HG02763 (cell line): ENCODE data around the gene TMEM54.

ENCODE experiments used
- ATAC-seq: cut with Tn5 transposase; IDR thresholded peaks from one replicate; pipeline ENCODE4 v1.9.1; 2021; ENCODE audit warnings: mild to moderate bottlenecking, moderate library complexity; ENCODE audit not compliant: unreplicated experiment

The TMEM54 gene, protein sequence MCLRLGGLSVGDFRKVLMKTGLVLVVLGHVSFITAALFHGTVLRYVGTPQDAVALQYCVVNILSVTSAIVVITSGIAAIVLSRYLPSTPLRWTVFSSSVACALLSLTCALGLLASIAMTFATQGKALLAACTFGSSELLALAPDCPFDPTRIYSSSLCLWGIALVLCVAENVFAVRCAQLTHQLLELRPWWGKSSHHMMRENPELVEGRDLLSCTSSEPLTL

GRCh38 chr1:32900956-32901822 lies at the start of gene TMEM54:
TMEM54 (minus strand) TSS chr1:32901389; CDS start chr1:32901238, 151 bp downstream.
- no peak for ATAC-seq

DNA sequence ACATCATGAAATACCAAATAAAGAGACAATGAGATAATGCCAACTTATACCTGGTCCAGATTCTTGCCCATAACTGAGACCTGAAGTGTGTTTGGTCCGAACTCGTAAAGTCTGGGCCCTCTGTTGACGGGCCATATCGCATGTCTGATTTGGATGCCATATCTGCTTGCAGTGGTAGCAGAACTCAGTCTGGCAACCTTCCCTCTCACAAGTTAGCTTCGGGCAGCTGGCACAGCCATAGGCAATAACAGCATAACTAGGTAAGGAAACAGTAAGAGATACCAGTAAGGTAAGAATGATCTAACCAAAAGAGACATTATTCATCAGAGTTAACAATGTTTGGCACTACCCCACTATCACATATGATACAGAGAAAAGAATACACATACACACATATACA lies 48.3 kb upstream of the TMEM54 start:
- no peak for ATAC-seq

DNA sequence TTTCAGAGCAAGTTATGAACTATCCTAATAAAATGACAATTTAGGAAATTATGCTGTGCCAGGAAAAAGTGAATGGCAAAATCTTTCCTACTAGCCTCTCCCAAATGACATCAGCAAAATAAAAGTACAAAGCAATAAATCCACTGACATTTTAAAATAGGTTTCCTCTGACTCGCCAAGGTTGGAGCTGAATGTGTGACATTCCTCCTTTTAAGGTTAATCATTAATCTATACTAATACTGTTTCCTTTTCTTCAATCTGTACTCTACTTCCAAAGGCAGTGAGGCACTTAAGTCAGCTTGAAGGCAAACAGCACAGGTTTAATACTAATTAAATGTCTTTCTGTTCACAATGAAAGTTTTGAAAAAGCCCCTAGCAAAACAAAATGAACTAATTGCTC lies 47.7 kb upstream of the TMEM54 start:
- ATAC-seq: no peak

- no peak for ATAC-seq
Measured at GRCh38 chr1:32948390-32948722, 47.2 kb upstream of the TMEM54 start.

DNA sequence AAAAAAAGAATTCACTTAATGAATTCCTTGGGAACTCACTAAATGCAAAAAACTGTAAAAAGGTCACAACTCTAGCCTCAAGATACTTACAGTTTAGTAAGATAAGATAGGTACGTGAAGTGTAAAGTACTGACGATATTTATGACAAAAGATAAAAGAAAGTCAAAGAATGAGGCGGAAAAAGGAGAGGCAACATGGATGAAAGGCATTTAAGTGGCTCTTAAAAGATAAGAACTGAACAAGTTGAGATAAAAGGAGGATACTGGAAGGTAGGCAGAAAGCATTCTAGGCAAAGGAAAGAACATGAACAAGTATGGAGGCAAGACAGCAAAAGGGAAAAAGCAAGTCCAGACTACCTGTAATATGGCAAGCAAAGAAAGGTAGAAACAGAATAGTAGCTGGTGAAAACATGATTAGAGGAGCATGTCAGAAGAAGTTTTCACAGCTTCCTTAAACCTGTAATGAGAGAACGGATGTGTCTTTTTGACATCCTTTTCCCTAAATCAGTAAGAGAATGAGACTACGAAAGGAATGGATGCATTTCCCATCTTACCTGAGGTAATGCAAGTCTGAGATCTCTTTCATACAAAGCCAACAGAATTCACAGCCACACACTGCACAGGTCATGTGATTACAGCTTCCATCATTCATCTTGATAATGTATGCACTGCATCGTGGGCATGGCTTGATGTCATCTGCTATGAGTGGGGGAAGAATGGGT lies 46.6 kb upstream of the TMEM54 start:
- ATAC-seq: no peak

- ATAC-seq: no peak
Measured at GRCh38 chr1:32946413-32946812, 45.2 kb upstream of the TMEM54 start.

GRCh38 chr1:32944180-32944579 lies 43.0 kb upstream of the TMEM54 start:
- no peak for ATAC-seq

GRCh38 chr1:32939655-32940371 lies 38.6 kb upstream of the TMEM54 start:
- no peak for ATAC-seq

DNA sequence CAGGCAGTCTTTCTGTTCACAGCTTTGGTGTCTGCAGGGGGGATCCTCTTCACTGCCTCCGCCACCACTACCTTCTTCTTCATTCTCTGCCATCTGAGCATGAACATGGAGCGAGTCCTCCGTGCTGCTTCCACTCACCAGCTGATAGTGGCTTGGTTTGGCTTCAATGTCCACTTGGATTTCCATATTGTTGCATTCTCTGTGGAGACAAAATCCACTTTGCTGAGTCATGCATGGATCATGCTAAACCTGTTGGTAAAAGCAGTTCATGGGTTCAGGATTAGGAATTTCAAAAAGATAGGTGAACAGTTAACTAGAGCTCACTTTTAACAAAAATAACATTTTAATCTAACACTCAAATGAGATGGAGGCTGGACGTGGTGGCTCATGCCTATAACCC lies 35.9 kb upstream of the TMEM54 start:
- no peak for ATAC-seq

DNA sequence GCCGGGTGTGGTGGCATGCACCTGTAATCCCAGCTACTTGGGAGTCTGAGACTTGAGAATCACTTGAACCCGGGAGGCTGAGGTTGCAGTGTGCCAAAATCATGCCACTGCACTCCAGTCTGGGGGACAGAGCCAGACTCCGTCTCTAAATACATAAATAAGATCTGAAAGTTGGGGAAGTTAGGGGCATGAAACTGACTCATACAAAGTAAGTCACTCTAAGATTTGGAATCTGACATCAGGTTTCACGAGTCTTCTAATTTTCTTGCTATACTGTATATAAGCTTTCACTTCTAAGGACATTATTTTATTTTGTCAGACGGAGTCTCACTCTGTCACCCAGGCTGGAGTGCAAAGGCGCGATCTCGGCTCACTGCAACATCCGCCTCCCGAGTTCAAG lies 33.3 kb upstream of the TMEM54 start:
- ATAC-seq: no peak

GRCh38 chr1:32933742-32934322 lies 32.6 kb upstream of the TMEM54 start:
- ATAC-seq: no peak

GRCh38 chr1:32931760-32932159 lies 30.6 kb upstream of the TMEM54 start:
- no peak for ATAC-seq

DNA sequence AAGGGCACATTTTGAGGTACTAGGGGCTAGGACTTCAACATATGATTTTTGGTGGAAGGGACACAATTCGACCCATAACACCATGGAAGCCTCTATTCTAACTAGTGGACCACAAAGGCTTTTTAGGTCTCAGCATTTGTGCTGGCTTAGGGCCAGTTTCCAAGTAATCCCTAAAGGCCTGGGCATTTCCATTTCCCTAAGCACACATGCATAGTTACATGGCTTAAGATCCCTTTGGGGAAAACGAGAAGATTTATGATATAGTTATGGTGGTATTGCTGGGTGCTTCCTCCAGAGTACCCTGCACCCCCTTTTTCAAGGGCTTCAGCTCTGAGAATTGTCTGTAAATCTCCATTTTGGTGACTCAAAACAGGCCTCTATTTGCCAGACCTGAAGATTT lies 28.2 kb upstream of the TMEM54 start:
- ATAC-seq: no peak

DNA sequence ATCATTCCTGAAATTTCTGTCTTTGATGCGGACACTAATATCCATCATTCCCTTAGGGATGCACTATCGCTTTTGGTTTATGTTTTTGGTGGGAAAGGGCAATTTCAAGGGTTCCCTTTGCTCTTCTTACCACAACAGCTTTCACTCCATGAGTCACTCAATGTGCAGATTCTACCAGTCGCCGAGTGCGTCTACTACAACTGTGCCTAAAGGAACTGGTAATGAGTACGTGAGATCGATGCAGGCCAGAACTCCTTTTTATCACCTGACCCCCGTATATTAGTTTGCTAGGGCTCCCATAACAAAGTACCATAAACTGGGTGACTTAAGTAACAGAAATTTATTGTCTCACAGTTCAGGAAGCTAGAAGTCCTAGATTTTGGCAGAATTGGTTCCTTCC lies 27.5 kb upstream of the TMEM54 start:
- ATAC-seq: no peak

DNA sequence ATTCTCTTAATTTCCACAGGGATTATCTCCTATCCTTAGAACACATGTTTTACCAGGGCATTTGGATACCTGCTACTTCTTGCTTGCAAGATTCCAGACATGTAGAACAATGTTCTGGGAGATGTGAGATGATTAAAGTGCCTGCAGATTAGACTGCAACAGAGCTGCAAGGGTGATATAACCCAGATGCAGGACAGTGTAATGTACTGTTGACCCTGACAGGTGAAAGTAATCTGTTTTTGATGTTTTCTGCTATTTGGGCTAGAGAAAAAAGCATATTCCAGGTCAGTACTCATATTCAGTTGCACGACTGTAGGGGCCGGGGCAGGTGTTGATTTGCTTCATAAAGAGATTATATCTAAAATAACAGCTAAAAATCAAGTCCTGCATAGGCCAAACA lies 27.1 kb upstream of the TMEM54 start:
- no peak for ATAC-seq

GRCh38 chr1:32927441-32927840 lies 26.3 kb upstream of the TMEM54 start:
- no peak for ATAC-seq

- no peak for ATAC-seq
Measured at GRCh38 chr1:32926562-32926961, 25.4 kb upstream of the TMEM54 start.

GRCh38 chr1:32925403-32926162 lies 24.4 kb upstream of the TMEM54 start:
- no peak for ATAC-seq

- no peak for ATAC-seq
Measured at GRCh38 chr1:32924881-32925344, 23.7 kb upstream of the TMEM54 start.

DNA sequence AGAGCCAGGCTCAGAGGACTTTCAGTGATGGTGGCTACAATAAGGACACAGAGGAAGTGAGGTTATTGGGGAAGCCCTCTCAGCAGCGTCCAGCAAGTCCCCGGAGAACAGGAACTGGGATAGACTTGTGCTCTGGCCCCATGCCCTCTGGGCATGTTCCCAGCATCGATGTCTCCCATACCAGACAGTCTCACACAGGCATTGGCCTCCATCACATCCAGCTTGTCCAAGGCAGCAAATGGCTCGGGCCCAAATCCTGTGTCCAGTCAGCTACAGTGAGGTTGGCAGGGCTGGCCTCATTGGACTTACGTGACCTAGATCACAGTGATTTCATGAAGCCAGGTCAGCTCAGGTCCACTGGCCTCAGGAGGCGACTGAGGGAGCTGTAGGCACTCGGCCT lies 19.6 kb upstream of the TMEM54 start:
- ATAC-seq: no peak
